A549 (cell line): ENCODE data around the gene ITPA. TPM values are rescaled to one million over a fixed set of nuclear protein-coding genes. Genes with fewer than 3 reads are reported as not detected.
A peak's percentile ranks its signal among the peaks of the same experiment; 100 is the strongest.

ENCODE experiments used
- ATAC-seq, 2 experiments: fragments of 200-7000 bp in 1 of 2; fragments of >200 bp in 1 of 2; cut with Nextera tagmentation in 1 of 2; cut with Tn5 transposase in 1 of 2; 3 replicates each; pipeline versions ENCODE4 v1.8.0 to v1.9.1; 2018 to 2020; ENCODE audit warnings: mild to moderate bottlenecking in 1 of 2, moderate library complexity in 1 of 2
- CTCF ChIA-PET: fragments of 300-600 bp; sonication (Branson Sonifier 250); formaldehyde crosslinking; extraction: SDS; loops from one replicate; lab custom pipeline; 2021; ENCODE audit warnings: antibody characterized with exemption, inconsistent platforms; lab: Yijun Ruan, JAX
- POLR2A ChIA-PET: fragments of 350-600 bp; formaldehyde crosslinking; extraction: SDS; loops from one replicate; lab custom pipeline; 2021; ENCODE audit warnings: antibody characterized with exemption, inconsistent platforms; lab: Yijun Ruan, JAX
- DNase-seq, 2 experiments: peaks; one replicate each; pipeline versions ENCODE4 v3.0.0 to v3.0.0-alpha.2; 2011 to 2016; ENCODE audit warnings: low read depth in 1 of 2, low spot score in 1 of 2
- FAIRE-seq: peaks from 2 replicates; lab custom pipeline; 2011; peaks lifted over from hg19 to GRCh38; lab: Jason Lieb, UNC
- H3K27ac ChIP-seq, 2 experiments: fragments of >200 bp; sonication (Bioruptor Twin); formaldehyde crosslinking; 3 replicates each; pipeline ENCODE4 v1.5.1; 2016 to 2017
- H3K4me1 ChIP-seq: fragments of >200 bp; sonication (Bioruptor Twin); formaldehyde crosslinking; 3 replicates; pipeline ENCODE4 v1.6.1; 2016
- H3K4me2 ChIP-seq: fragments of >200 bp; sonication (Bioruptor Twin); formaldehyde crosslinking; 3 replicates; pipeline ENCODE4 v1.6.1; 2016
- H3K4me3 ChIP-seq: fragments of >200 bp; sonication (Bioruptor Twin); formaldehyde crosslinking; 3 replicates; pipeline ENCODE4 v1.5.1; 2016
- H3K9me3 ChIP-seq: fragments of >200 bp; sonication (Bioruptor Twin); formaldehyde crosslinking; 3 replicates; pipeline ENCODE4 v1.6.1; 2016
- BCL3 ChIP-seq: fragments of >200 bp; sonication (Bioruptor Twin); formaldehyde crosslinking; IDR thresholded peaks from 3 replicates; pipeline ENCODE4 v1.6.1; 2016
- BHLHE40 ChIP-seq: IDR thresholded peaks from 2 replicates; pipeline ENCODE4 v1.6.1; 2012; ENCODE audit warnings: low read depth, low read length, inconsistent platforms
- CBX2 ChIP-seq: fragments of 200-600 bp; sonication (generic); IDR thresholded peaks from 2 replicates; pipeline ENCODE4 v1.6.1; 2016; ENCODE audit warnings: low read depth, mild to moderate bottlenecking, borderline replicate concordance
- CBX8 ChIP-seq: fragments of 200-600 bp; sonication (generic); IDR thresholded peaks from 2 replicates; pipeline ENCODE4 v1.6.1; 2016
- CEBPB ChIP-seq, 2 experiments: fragments of >200 bp in 1 of 2; sonication (Bioruptor Twin) in 1 of 2; formaldehyde crosslinking in 1 of 2; IDR thresholded peaks; 2 replicates each; pipeline ENCODE4 v1.6.1; 2012 to 2016
- CTCF ChIP-seq: fragments of >200 bp; sonication (Bioruptor Twin); formaldehyde crosslinking; IDR thresholded peaks from 3 replicates; pipeline ENCODE4 v1.5.1; 2016
- ELK1 ChIP-seq: fragments of 150-350 bp; IDR thresholded peaks from 2 replicates; pipeline ENCODE4 v1.6.1; 2014; ENCODE audit warnings: low read depth, mild to moderate bottlenecking, low read length
- EP300 ChIP-seq, 2 experiments: fragments of >200 bp; sonication (Bioruptor Twin); formaldehyde crosslinking; IDR thresholded peaks; 2 replicates in 1 of 2; 3 replicates in 1 of 2; pipeline ENCODE4 v1.6.1; 2016 to 2017
- ESRRA ChIP-seq: fragments of 150-350 bp; IDR thresholded peaks from 2 replicates; pipeline ENCODE4 v1.6.1; 2014; ENCODE audit warnings: mild to moderate bottlenecking, low read length, borderline replicate concordance
- FOSB ChIP-seq: fragments of 250-450 bp; sonication (Bioruptor Pico); IDR thresholded peaks from 2 replicates; pipeline ENCODE4 v1.5.0; 2020; ENCODE audit warnings: mild to moderate bottlenecking, moderate library complexity
- FOSL2 ChIP-seq, 2 experiments: fragments of 450-650 bp in 1 of 2; fragments of >200 bp in 1 of 2; sonication (Bioruptor Twin) in 1 of 2; formaldehyde crosslinking; IDR thresholded peaks; 2 replicates each; pipeline versions ENCODE4 v1.5.0 to v1.6.1; 2016 to 2020; ENCODE audit warnings: mild to moderate bottlenecking in 1 of 2, moderate library complexity in 1 of 2
- FOXS1 ChIP-seq: fragments of 250-450 bp; sonication (Bioruptor Pico); IDR thresholded peaks from 2 replicates; pipeline ENCODE4 v1.5.0; 2020; ENCODE audit warnings: mild to moderate bottlenecking, moderate library complexity
- GATA3 ChIP-seq: IDR thresholded peaks from 2 replicates; pipeline ENCODE4 v1.6.1; 2012; ENCODE audit warnings: borderline replicate concordance
- HES2 ChIP-seq: fragments of >200 bp; sonication (Bioruptor Twin); formaldehyde crosslinking; IDR thresholded peaks from 2 replicates; pipeline ENCODE4 v1.6.1; 2016
- HOXA7 ChIP-seq: fragments of 250-450 bp; sonication (Bioruptor Pico); IDR thresholded peaks from 2 replicates; pipeline ENCODE4 v1.5.0; 2020; ENCODE audit warnings: mild to moderate bottlenecking, moderate library complexity
- HOXB13 ChIP-seq: fragments of 250-450 bp; sonication (Bioruptor Pico); IDR thresholded peaks from 2 replicates; pipeline ENCODE4 v1.5.0; 2020; ENCODE audit warnings: low read depth, mild to moderate bottlenecking, moderate library complexity
- JUN ChIP-seq, 2 experiments: fragments of >200 bp; sonication (Bioruptor Twin); formaldehyde crosslinking; IDR thresholded peaks; 2 replicates in 1 of 2; 3 replicates in 1 of 2; pipeline ENCODE4 v1.6.1; 2016 to 2017
- JUNB ChIP-seq: fragments of >200 bp; sonication (Bioruptor Twin); formaldehyde crosslinking; IDR thresholded peaks from 2 replicates; pipeline ENCODE4 v1.6.1; 2016
- MAZ ChIP-seq: fragments of 150-350 bp; IDR thresholded peaks from 2 replicates; pipeline ENCODE4 v1.6.1; 2014; ENCODE audit warnings: antibody characterized with exemption, low read depth, low read length, borderline replicate concordance
- NFE2L2 ChIP-seq: fragments of 150-350 bp; conservative IDR thresholded peaks from 2 replicates; pipeline ENCODE4 v1.6.1; 2014; ENCODE audit warnings: low read length
- POLR2A ChIP-seq: IDR thresholded peaks from 2 replicates; pipeline ENCODE4 v1.6.1; 2012; ENCODE audit warnings: mild to moderate bottlenecking, low read length
- RFX5 ChIP-seq: fragments of 450-650 bp; IDR thresholded peaks from 2 replicates; pipeline ENCODE4 v1.7.1; 2014; ENCODE audit warnings: antibody characterized with exemption, mild to moderate bottlenecking, moderate library complexity
- RNF2 ChIP-seq: fragments of 200-600 bp; sonication (generic); IDR thresholded peaks from 2 replicates; pipeline ENCODE4 v1.6.1; 2016; ENCODE audit warnings: low read depth, mild to moderate bottlenecking, antibody characterized with exemption, moderate library complexity, borderline replicate concordance
- SMC3 ChIP-seq: fragments of >200 bp; sonication (Bioruptor Twin); formaldehyde crosslinking; IDR thresholded peaks from 3 replicates; pipeline ENCODE4 v1.6.1; 2018; ENCODE audit warnings: inconsistent platforms
- TFCP2L1 ChIP-seq: fragments of 250-450 bp; sonication (Bioruptor Pico); IDR thresholded peaks from 2 replicates; pipeline ENCODE4 v1.5.0; 2021; ENCODE audit warnings: mild to moderate bottlenecking
- ZNF302 ChIP-seq: fragments of 250-450 bp; sonication (Bioruptor Pico); IDR thresholded peaks from 2 replicates; pipeline ENCODE4 v1.9.0; 2021; ENCODE audit warnings: inconsistent platforms, mild to moderate bottlenecking, moderate library complexity
- WGBS: methylation state at CpG from one replicate; pipeline ENCODE4 v1.1.6; 2017; ENCODE audit errors: missing lambda C conversion rate; 5-methylcytosine and 5-hydroxymethylcytosine counted together
- polyA plus RNA-seq, 4 experiments: library from polyadenylated mRNA; depleted of rRNA in 3 of 4; stranded (reverse); fragments of >200 nt; fragmentation: RNase III in 1 of 4; extraction: RNeasy Plus Mini Kit Qiagen cat#74134 plus additional on column Dnase treatment in 1 of 4; gene quantifications; 2 replicates in 3 of 4; 3 replicates in 1 of 4; pipeline ENCODE4 v1.2.3, GENCODE V29; 2011 to 2017

ITPA gene
- polyA plus RNA-seq, 2 of the 4 experiments (the other 2 are of a cell fraction), result 54.0 to 106 TPM

- TF ChIP-seq GATA3, result no peak
- TF ChIP-seq HES2, result no peak
These were observed 19.7 kb upstream of the ITPA start (continued) for GRCh38 chr20:3189561-3190131.

- ChIA-PET POLR2A (no interaction called here), CTCF (no interaction called here)
- WGBS, result 94% methylated on average over 14 of the region's 14 CpGs
- Histone ChIP-seq H3K4me1 (no peaks in the 10 kb centered on the region), H3K27ac (no peak overlapping the region), H3K4me3 (no peak overlapping the region), H3K9me3 (no peaks in the 10 kb centered on the region), H3K4me2 (no peak overlapping the region)
- TF ChIP-seq FOXS1, result no peak
- DNase-seq (peak in 1 of 2 experiments; percentile 39), ATAC-seq (peak; percentile 52 to 59; a peak in 3 of 6 replicates), FAIRE-seq (no peak)
These were observed 18.6 kb upstream of the ITPA start for GRCh38 chr20:3190681-3191111.

- ATAC-seq (no peak), DNase-seq (no peak), FAIRE-seq (no peak)
- Histone ChIP-seq H3K9me3 (no peaks in the 10 kb centered on the region), H3K27ac (no peak overlapping the region), H3K4me1 (no peaks in the 10 kb centered on the region), H3K4me3 (no peak overlapping the region), H3K4me2 (no peak overlapping the region)
- 93% methylated on average over 18 of the region's 18 CpGs for WGBS
- ChIA-PET POLR2A (no interaction called here), CTCF (interaction anchor here (1.0 to 1.9 kb wide), 5 partner anchors 8 to 27 kb away, joined by 3 to 6 read pairs (median 3); no protein-coding TSS in a partner anchor)
- TF ChIP-seq ESRRA (no peak), POLR2A (no peak), FOSL2 (IDR thresholded peaks at IDR 0.05) (no peak), FOSL2 (CRISPR knock-in tag; IDR thresholded peaks at IDR 0.05) (no peak), CBX8 (no peak), CTCF (no peak), RFX5 (no peak), EP300 (IDR thresholded peaks at IDR 0.05) (no peak), HOXA7 (CRISPR knock-in tag) (no peak), BHLHE40 (no peak), FOSB (CRISPR knock-in tag) (no peak), CBX2 (no peak), MAZ (no peak), GATA3 (no peak), HES2 (no peak)
These were observed 16.9 kb upstream of the ITPA start for GRCh38 chr20:3192226-3193015.

- ATAC-seq, result no peak
- WGBS, result 95% methylated on average over 14 of the region's 14 CpGs
- Histone ChIP-seq H3K27ac (no peak overlapping the region), H3K4me1 (no peaks in the 10 kb centered on the region), H3K9me3 (no peaks in the 10 kb centered on the region), H3K4me3 (no peak overlapping the region), H3K4me2 (no peak overlapping the region)
- no peak for DNase-seq
- no peak for FAIRE-seq
- ChIA-PET POLR2A (no interaction called here), CTCF (interaction anchor here (0.7 to 1.0 kb wide), 2 partner anchors 9 to 14 kb away, joined by 3 read pairs; no protein-coding TSS in a partner anchor)
- TF ChIP-seq ELK1, result no peak
- no peak for TF ChIP-seq NFE2L2
- TF ChIP-seq CBX8, result no peak
- no peak for TF ChIP-seq BCL3
- no peak for TF ChIP-seq CEBPB (IDR thresholded peaks at IDR 0.05)
- no peak for TF ChIP-seq ZNF302 (CRISPR knock-in tag)
- no peak for TF ChIP-seq HOXB13
- no peak for TF ChIP-seq FOSL2 (IDR thresholded peaks at IDR 0.05)
- no peak for TF ChIP-seq FOSL2 (CRISPR knock-in tag; IDR thresholded peaks at IDR 0.05)
- TF ChIP-seq SMC3, result no peak
- no peak for TF ChIP-seq JUN (IDR thresholded peaks at IDR 0.05)
- TF ChIP-seq RNF2, result no peak
- TF ChIP-seq JUNB, result no peak
- TF ChIP-seq TFCP2L1 (CRISPR knock-in tag), result no peak
These were observed 15.3 kb upstream of the ITPA start for GRCh38 chr20:3193806-3194616.
